ENCODE measurements around the gene NLRC3. TPM values are rescaled to one million over a fixed set of nuclear protein-coding genes. Genes with fewer than 3 reads are reported as not detected.
A peak's percentile ranks its signal among the peaks of the same experiment; 100 is the strongest.

NLRC3 gene
- total and polyA plus RNA-seq, 2 donors (not counting 1 experiment from before 2014, with no cell fraction given): 28.8 to 35.7 TPM

- Histone ChIP-seq H3K9me3 (ENCODE audit: control extremely low read depth in 1 of 3, control insufficient read depth in 2 of 3, insufficient read depth in 1 of 3, low read length in 2 of 3) (no peaks in the 10 kb centered on the region), H3K4me3 (ENCODE audit: control extremely low read depth in 1 of 5, extremely low read depth in 1 of 5, insufficient read depth in 1 of 5, low read depth in 2 of 5, low read length in 4 of 5) (peak overlapping the region in 4 of 5 experiments; percentile 81 to 89 (median 84)), H3K9ac (ENCODE audit: low read length) (peak overlapping the region; percentile 92), H2AFZ (ENCODE audit: insufficient read depth, low read depth, low read length, poor library complexity, severe bottlenecking) (peak overlapping the region; percentile 99), H3K36me3 (replicated peaks in 1 of 2; ENCODE audit: control extremely low read depth in 1 of 2, control insufficient read depth in 1 of 2, extremely low read depth in 1 of 2, insufficient read depth in 2 of 2, low read length in 1 of 2) (peaks cover 0 to 5% of the 10 kb centered on the region in 2 experiments), H3K27ac (ENCODE audit: low read length in 2 of 2) (peak overlapping the region in 1 of 2 donors; percentile 88), H3K27me3 (replicated peaks in 1 of 4; ENCODE audit: control extremely low read depth in 1 of 4, control insufficient read depth in 3 of 4, insufficient read depth in 4 of 4, low read length in 3 of 4) (no peaks in the 10 kb centered on the region), H3K79me2 (ENCODE audit: control insufficient read depth, insufficient read depth, low read length) (peaks cover 79% of the 10 kb centered on the region), H3K4me1 (ENCODE audit: control insufficient read depth in 2 of 2, insufficient read depth in 2 of 2, low read length in 2 of 2) (peaks cover 22 to 29% of the 10 kb centered on the region in 2 donors), H4K20me1 (ENCODE audit: control insufficient read depth, insufficient read depth, low read length, poor library complexity, severe bottlenecking) (peaks cover 31% of the 10 kb centered on the region), H3K4me2 (replicated peaks; ENCODE audit: low read depth, low read length, poor library complexity, severe bottlenecking) (peak overlapping the region; percentile 88)
- Mint-ChIP-seq H3K4me3 (peak overlapping the region; percentile 87), H3K4me1 (peaks cover 51% of the 10 kb centered on the region), H3K9me3 (ENCODE audit: insufficient read depth) (no peaks in the 10 kb centered on the region), H3K27ac (peak overlapping the region; percentile 84), H3K27me3 (no peaks in the 10 kb centered on the region)
- intact Hi-C loops (cut with micrococcal nuclease): loop anchor here (5.0 kb wide), 1 partner anchor 155 kb away; no protein-coding TSS in a partner anchor
- no peak for DNase-seq
- no peak for ATAC-seq (ENCODE audit: low read depth)
- ChIA-PET POLR2A (interaction anchor here (0.6 kb wide), 1 partner anchor 545 kb away, joined by 3 read pairs; no protein-coding TSS in a partner anchor), CTCF (interaction anchor here (0.9 to 1.5 kb wide), 4 partner anchors 14 to 86 kb away, joined by 3 to 6 read pairs (median 3); no protein-coding TSS in a partner anchor)
- 91% methylated on average over 20 of the region's 34 CpGs for WGBS (ENCODE audit: insufficient coverage)
- TF ChIP-seq CTCF (IDR thresholded peaks at IDR 0.05): no peak
- no peak for TF ChIP-seq EZH2 (IDR thresholded peaks at IDR 0.05; ENCODE audit: borderline replicate concordance, insufficient read depth, low read depth, low read length, poor library complexity, severe bottlenecking)
Measured at GRCh38 chr16:3612510-3613466, 35.6 kb upstream of the NLRC3 start.
